HG02840 (cell line): Measurements from ENCODE around the gene ZBTB40.

Experiments
- ATAC-seq: cut with Tn5 transposase; IDR thresholded peaks from one replicate; pipeline ENCODE4 v1.9.1; 2021; ENCODE audit warnings: mild to moderate bottlenecking, moderate library complexity, moderate number of reproducible peaks; ENCODE audit not compliant: unreplicated experiment, low FRiP score

ZBTB40 gene

DNA sequence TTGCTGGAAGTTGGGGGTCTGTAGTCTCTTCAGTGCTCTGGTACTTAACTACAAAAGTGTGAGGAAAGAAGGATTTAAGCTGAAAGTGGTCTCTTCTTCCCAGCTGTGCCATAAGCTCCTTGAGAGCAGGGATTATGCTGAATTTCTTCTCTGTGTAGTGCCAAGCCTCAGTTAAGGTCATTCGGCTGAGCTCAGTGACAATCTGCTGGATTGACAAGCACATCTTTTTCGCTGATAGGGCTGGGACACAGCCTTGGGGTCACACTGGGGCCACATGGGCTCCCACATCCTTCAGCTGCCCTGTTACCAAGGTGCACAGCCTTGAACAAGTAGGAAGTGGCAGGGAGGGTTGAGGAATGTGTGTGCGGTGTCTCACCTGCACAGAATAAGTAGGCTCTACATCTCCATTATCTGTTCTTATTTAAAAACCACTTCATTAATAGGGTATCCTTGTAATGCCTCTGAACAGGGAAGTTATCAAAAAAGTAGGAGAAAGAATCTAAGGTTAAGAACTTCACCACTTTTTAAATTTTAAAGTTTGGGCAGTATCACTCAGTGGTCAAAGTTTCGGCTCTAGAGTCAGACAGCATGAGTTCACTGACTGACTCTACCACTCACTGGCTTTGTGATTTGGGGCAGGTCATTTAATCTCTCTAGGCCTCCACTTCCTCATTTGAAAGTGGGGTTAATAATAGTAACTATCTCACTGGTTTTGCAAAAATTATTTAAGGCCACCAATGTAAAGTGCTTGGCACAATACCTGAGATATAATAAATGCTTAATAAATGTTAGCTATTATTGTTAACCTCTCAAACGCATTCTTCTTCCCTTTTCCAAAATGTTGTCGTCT lies 10.3 kb downstream of the ZBTB40 start:
- no peak for ATAC-seq

DNA sequence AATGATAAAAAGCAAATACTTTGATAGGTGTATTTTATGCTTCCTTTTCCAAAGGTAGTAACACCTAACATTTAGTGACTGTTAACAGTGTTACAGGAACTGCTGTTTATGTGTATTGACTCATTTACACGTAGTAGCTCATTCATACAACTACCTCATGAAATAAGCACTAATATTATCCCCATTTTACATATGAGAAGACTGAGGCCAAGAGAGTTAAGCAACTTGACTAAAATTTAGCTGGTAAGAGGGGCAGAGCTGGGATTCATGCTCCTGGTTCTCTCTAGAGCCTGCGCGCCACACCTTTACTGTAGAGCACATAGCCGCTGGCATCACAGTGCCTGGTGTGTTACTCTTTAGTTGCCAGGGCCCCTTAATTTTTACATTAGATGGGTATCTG lies 11.3 kb downstream of the ZBTB40 start:
- ATAC-seq: no peak

DNA sequence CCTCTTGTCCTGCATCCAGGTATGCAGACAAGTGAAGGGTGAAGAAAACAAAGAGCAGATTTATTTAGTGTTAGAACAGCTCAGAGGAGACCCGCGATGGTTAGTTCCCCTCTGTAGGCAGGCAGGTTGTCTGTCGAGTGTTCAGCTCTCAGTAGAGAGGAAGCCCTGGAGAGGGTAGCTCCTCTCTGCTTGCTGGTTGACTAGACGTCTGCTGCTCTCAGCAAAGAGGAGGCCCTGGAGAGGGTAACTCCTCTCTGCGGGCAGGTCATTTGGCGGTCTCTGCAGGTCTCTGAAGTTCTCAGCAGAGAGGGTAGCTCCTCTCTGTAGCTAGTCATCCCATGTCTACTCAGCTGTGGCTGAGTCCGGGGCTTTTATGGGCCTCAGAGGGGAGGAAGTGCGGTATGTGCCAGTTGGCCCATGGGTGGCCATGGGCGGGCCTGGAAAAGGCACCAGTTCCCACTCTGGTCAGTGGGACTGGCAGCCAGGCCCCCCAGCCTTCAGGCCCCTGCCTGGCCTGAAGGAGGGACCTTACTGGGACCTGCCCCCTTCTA lies 13.4 kb downstream of the ZBTB40 start:
- no peak for ATAC-seq

DNA sequence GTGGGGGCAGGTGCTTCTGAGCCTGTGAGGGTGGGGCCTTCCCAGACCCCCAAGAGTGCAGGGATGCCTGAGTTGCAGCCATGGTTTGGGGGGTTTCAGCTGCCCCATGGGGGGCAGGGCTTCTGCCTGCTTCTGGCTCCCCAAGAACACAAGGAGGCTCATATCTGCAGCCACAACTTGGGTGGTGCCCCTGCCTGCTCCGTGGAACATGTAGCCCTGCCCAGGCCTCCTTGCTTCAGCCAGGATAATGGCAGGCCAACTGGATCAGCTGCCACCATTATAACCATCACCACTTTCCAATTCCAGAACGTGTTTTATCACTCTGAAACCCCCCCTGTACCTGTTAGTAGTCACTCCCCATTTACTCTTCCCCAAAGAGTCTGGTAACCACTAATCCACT lies 14.0 kb downstream of the ZBTB40 start:
- no peak for ATAC-seq

DNA sequence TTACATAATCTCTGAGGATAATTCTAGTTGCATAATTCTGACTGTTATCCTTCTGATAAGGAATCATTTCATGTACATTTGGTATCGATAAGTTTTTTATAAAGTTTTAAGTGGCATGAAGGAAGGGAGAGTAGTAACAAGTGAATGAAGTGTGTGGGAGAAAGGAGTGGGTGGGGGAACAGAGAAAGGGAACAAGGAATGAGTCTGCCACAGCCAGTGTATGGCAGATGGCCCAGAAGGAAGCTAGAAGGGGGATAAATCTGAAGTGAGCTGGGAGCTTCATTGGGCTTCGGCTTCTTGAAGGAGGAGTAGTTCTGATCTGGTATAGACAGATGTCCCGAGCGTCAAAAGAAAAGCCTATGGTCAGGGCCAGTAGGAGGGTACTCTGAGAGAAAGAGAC lies 18.6 kb downstream of the ZBTB40 start:
- ATAC-seq: no peak

DNA sequence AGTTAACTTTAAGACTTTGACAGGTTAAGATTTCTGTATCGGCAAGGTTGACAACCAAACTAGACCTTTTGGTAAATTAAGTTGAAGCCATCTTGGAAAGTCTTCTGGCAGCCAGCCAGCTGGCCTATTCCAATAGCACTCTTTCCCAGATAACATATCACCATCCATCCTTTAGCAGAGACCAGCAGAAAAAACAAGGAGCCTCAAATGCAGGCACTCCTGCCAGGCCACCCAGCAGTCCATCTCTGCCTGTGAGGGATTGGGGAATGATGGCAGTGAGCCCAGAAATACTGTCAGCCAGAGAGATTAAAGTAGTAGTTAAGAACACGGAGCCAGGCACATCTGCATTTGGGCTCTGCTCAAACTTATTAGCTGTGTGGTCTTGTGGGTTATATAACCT lies 19.4 kb downstream of the ZBTB40 start:
- no peak for ATAC-seq

DNA sequence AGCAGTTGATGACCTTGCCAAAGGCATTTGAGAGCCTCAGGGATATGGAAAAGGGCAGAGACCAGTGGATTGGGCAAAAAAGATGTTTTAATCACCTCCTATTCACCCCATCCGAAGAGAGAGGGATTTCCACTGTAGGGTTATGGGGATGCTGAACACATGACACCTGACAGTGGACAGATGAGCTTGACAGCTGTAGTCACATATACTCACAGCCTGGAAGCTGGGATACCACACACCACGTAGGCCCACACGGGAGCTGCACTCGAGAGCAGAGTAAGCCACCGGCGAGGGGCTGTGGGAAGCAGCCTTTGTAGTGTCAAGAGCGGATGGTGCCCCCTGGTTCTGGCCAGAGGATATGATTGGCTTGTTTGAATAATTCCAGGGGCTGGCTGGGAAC lies 20.0 kb downstream of the ZBTB40 start:
- ATAC-seq: no peak

DNA sequence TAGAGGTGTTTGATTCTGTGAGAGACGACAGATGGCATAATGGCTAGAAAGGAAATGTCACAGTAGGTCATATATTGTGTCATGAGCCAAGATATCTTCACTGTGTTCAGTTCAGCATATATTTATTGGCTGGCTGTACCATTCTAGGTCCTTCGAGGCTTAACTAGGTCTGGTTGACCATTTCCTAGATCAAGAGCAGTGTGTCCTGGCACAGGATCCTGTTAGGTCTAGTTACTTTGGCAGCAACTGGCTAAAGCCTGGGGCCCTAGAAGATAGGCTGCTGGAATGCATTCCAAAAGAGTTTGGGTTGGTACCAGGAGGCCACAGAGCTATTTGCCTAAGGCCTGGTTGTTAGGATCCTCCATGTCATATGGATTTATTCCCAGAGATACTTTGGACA lies 20.9 kb downstream of the ZBTB40 start:
- no peak for ATAC-seq

DNA sequence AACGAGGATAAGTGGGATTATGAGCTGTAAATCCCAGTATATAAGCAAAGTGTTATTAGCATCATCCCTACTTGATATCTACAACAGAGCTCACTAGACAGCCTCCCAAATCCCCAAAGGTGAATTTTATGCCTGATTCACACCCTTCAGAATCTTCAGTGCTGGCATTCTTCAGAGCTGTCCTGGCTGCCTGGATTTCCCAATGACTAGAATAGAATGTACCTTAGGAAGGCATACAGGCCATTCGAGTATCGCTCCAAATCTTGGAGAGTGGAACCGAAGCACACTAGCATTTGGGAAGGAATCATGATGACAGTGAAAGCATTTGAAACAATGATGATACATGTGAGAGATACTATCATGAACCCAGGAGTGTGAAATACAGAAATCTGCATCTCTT lies 22.3 kb downstream of the ZBTB40 start:
- ATAC-seq: no peak

DNA sequence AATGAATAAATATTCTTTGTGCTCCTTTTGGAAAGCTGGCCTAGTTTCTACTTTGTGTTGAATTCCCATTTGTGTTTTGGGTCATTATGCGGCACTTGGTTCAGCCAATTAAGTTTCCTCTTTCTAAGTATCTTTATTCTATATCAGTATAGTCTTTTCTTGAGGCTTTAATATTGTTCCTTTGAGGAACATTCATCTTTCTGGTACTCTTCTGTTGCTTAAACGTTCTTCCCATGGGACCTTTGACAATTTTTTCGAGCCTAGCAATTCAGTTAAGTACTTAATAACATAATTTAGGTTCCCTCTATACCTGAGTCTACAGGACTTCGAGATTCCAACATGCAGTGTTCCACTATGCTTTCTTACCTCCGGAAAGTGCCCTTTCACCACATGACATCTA lies 24.9 kb downstream of the ZBTB40 start:
- no peak for ATAC-seq

DNA sequence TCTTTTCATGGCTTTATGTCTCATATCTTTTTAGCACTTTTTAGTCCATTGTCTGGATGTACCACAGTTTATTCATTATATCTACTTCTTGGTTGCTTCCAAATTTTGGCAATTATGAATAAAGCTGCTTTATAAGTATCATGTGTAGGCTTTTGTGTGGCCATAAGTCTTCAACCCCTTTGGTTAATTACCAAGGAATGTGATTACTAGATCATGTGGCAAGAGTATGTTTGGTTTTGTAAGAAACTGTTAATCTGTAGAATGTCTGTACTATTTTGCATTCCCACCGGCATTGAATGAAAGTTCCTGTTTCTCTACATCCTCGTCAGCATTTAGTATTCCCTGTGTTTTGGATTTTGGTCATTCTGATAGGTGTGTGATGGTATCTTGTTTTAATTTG lies 31.5 kb downstream of the ZBTB40 start:
- no peak for ATAC-seq

DNA sequence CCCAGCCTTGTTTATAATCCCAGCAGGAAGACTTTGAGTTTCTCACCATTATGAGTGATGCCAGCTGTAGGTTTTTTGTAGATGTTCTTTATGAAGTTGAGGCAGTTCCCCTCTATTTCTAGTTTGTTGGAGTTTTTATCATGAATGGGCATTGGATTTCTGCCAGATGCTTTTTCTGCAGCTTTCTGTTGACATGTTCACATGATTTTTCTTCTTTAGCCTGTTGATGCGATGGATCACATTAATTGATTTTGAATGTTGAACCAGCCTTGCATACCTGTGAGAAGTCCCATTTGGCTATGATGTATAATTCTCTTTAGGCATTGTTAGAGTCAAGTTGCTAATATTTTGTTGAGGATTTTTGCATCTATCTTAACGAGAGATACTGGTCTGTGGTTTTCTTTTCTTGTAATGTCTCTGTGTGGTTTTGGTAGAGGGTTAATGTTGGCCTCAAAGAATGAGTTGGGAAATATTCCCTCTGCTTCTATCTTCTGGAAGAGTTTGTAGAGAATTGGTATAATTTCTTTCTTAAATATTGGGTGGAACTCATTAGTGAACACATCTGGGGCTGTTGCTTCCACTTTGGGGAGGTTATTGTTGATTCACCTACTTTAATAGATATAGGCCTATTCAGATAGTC lies 33.2 kb downstream of the ZBTB40 start:
- no peak for ATAC-seq

DNA sequence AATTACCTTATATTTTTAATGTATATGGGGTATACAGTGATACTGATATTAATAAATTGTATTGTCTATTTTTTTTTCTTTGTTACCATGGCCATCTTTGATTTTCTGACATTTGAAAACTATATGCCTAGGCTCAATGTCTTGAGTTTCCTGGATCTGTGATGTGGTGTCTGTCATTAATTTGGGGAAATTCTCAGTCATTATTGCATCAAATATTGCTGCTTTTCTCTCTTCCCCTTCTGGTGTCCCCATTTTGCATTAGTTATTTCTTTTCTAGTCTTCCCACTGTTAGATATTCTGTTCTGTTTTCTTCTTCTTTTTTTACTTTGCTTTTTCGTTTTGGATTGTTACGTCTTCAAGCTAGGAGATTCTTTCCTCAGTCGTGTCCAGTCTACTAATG lies 33.8 kb downstream of the ZBTB40 start:
- ATAC-seq: no peak

DNA sequence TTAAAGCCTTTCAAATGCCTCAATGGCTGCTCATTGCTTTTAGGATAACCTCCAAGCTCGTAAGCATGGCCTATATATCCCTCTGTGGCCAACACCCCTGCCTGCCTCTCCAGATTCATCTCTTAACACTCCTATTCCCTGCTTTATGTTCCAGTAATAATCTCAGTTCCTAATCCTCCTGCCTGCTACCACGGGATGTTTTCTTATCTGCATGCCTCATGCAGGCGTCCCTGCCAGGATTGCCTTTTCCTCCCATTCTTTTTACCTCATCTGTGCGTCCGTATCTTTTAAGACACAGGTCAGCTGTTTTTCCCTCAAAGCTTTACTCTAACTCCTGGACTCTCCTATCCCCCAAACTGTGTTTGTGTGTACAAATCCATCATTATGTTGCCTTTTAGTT lies 36.1 kb downstream of the ZBTB40 start:
- no peak for ATAC-seq

DNA sequence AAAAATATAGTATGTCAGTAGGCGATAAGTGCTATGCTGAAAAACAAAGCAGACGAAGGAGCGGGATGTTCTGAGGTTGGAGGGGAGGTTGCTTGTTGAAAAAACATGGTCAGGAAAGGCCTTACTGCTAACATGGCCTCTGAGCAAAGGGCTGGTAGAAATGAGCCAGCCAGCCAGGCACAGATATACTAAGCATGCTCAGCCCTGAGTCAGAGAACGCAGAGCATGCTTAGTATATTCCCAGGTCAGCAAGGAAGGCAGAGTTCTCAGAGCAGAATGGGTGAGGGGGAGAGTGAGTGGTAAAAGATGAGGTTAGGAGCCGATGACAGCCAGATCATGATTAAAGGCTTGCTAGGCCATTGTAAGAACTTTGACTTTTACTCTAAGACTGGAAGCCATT lies 36.7 kb downstream of the ZBTB40 start:
- ATAC-seq: no peak

DNA sequence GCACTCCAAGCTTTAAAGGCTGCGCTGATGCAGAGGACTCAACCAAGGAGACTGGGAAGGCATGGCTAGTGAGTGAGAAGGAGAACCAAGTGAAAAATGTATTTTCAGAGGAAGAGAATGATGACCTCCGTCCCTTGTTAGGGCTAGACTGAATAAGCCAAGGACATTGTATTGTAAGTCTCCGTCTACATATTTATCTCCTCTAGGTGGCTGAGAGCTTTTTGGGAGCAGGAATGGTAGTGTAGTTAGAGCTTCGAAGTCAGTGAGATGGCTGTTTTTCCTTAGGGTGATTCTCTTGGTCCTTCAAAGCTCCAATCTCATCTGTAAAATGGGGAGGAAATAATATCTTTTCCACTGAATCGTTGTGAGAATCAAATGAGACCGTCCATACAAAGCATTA lies 37.6 kb downstream of the ZBTB40 start:
- ATAC-seq: no peak

DNA sequence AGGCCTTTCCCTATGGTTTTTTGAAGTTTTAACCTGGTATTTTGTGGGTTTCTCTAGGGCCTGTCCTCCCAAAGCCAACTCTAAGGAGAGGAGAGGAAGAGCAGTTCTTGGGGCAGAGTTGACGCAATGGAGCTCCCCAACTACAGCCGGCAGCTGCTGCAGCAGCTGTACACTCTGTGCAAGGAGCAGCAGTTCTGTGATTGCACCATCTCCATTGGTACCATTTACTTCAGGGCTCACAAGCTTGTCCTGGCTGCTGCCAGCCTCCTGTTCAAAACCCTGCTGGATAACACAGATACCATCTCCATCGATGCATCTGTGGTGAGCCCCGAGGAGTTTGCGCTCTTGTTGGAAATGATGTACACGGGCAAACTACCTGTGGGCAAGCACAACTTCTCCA lies 38.2 kb downstream of the ZBTB40 start:
- no peak for ATAC-seq

DNA sequence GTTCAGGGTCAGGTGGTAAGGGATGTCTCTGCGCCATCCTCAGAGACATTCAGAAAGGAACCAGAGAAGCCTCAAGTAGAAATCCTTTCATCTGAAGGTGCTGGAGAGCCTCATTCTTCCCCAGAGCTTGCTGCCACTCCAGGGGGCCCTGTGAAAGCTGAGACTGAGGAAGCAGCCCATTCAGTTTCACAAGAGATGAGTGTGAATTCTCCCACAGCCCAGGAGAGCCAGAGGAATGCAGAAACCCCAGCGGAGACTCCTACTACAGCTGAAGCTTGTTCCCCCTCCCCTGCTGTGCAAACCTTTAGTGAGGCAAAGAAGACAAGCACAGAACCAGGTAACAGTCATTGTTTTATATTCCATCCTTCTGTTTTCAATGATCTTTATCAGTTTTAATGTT lies 38.7 kb downstream of the ZBTB40 start:
- no peak for ATAC-seq

DNA sequence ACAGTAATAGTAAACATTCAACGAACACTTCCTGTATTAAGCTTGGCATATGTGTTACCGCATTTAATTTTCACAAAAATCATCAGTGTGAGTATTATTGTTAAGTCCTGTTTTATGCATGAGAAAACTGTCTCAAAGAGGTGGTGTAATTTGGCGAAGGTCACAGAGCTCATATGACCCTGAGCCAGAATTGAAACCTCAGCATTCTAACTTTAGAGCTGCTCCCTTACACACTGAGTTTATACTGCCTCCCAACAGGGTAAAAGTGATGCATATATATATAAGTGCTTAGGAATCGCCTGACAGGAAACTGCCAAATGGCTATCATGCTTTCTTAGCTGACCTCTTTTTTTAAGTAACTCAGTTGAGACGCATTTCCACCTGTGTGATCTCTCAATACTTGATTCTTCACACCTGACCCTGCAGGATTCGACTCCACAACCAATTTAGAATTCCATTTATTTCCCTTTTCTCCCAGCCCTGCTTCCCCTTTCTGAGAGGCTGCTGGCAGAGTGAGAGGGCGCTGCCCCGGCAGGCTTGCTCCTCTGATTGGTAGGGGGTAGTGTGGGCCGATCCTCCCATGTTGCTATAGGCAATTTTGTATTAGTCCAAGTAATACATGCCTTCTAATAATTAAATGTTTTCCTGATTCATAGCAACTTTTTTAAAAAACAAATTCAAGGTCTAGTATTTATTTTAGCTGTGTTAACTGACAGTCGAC lies 40.5 kb downstream of the ZBTB40 start:
- ATAC-seq: no peak

DNA sequence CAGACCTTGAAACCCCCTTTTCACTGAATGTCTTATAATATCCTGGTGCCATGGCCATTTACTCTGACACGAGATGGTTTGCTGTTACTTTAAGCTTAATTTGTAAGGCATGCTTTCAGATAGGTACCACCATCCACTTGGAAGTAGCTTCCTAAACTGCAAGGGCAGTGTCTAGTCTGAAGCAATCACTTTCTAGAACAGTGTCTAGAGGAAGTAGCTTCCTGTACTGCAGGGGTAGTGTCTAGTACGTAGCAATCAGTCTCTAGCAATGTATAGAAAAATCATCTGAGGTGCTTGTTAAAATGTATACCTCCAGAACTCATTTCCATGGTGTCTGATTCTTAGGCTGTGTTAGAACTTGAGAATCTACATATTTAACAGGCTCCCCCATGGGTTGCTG lies 42.5 kb downstream of the ZBTB40 start:
- no peak for ATAC-seq

DNA sequence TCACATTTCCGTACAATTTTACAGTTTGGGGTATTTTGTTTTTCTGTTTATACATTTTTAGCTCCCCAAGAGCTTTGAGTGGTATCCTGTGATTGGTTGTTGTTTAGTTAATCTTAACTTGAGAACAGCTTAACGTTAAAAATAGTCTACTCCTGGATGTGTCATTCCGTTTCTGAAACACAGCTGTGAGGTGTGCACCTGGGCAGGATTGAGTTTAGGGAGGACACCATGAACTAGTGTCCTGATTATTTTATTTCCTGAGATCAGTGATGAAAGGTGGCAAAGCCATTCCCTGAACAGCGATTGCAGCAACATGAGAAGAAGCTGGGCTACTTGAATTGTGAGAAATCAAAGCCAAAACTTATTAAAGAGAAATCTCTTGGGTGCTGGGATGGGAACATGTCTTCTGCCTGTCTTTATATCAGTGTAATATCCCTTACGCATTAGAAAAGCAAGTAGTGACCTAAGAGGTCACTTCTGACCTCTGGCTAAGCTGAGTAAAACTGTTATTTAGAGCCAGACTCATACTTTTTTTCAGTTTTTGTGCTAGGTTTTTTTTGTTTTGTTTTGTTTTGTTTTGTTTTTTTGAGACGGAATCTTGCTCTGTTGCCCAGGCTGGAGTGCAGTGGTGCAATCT lies 43.4 kb downstream of the ZBTB40 start:
- ATAC-seq: no peak
